Spleen (tissue), 11 donors: ENCODE measurements around the gene UACA. TPM values are rescaled to one million over a fixed set of nuclear protein-coding genes. Genes with fewer than 3 reads are reported as not detected.
A peak's percentile ranks its signal among the peaks of the same experiment; 100 is the strongest.

Source experiments
- DNase-seq: peaks from one replicate; pipeline ENCODE4 v3.0.0-alpha.2; 2020
- H3K27ac ChIP-seq, 8 donors: fragments of 200-600 bp; sonication (generic) in 7 of 8; 1 replicate in 4 of 8; 2 replicates in 4 of 8; pipeline versions ENCODE4 v1.5.0 to v1.8.0; 2016 to 2021; ENCODE audit warnings: inconsistent platforms in 4 of 8, mild to moderate bottlenecking in 4 of 8, moderate library complexity in 1 of 8
- H3K27me3 ChIP-seq, 7 donors: fragments of 200-600 bp; sonication (generic) in 6 of 7; replicated peaks in 1 of 7; 1 replicate in 4 of 7; 2 replicates in 3 of 7; pipeline versions ENCODE4 v1.5.0 to v1.8.0; 2016 to 2021; ENCODE audit warnings: inconsistent platforms in 3 of 7, mild to moderate bottlenecking in 1 of 7
- H3K36me3 ChIP-seq, 6 donors: fragments of 200-600 bp; sonication (generic) in 5 of 6; 1 replicate in 4 of 6; 2 replicates in 2 of 6; pipeline versions ENCODE4 v1.5.0 to v1.8.0; 2016 to 2021; ENCODE audit warnings: inconsistent platforms in 2 of 6
- H3K4me1 ChIP-seq, 6 donors: fragments of 200-600 bp; sonication (generic) in 5 of 6; 1 replicate in 3 of 6; 2 replicates in 3 of 6; pipeline versions ENCODE4 v1.5.0 to v1.8.0; 2016 to 2021; ENCODE audit warnings: inconsistent platforms in 3 of 6
- H3K4me3 ChIP-seq, 8 donors: fragments of 200-600 bp; sonication (generic) in 7 of 8; 1 replicate in 4 of 8; 2 replicates in 4 of 8; pipeline versions ENCODE4 v1.5.0 to v1.8.0; 2016 to 2021; ENCODE audit warnings: inconsistent platforms in 4 of 8, mild to moderate bottlenecking in 4 of 8, moderate library complexity in 2 of 8
- H3K9me3 ChIP-seq, 8 donors: fragments of 200-600 bp; sonication (generic) in 7 of 8; 1 replicate in 4 of 8; 2 replicates in 4 of 8; pipeline versions ENCODE4 v1.5.0 to v1.8.0; 2016 to 2021; ENCODE audit warnings: inconsistent platforms in 4 of 8
- POLR2A ChIP-seq, 3 donors: fragments of 450-650 bp; IDR thresholded peaks; one replicate each; pipeline ENCODE4 v1.5.1; 2017; ENCODE audit warnings: antibody characterized with exemption in 3 of 3, mild to moderate bottlenecking in 1 of 3
- POLR2AphosphoS5 ChIP-seq, 3 donors: sonication (generic); formaldehyde crosslinking; IDR thresholded peaks; one replicate each; pipeline ENCODE4 v1.5.1; 2017; ENCODE audit warnings: antibody characterized with exemption in 3 of 3
- WGBS, 5 donors: extraction: QIAGEN DNeasy Blood & Tissue Kit in 3 of 5; methylation state at CpG; one replicate each; pipeline versions ENCODE4 v1.1.5 to v1.1.7; 2013 to 2018; 5-methylcytosine and 5-hydroxymethylcytosine counted together
- intact Hi-C: fragments of 100-400 bp; cut with DNase I; formaldehyde crosslinking; loops from one replicate; pipeline ENCODE4 v1.15.0; 2023; ENCODE audit warnings: low total_unique reads
- polyA plus RNA-seq, 3 donors: library from polyadenylated mRNA; stranded (reverse); fragments of 200-250 nt; gene quantifications; one replicate each; pipeline ENCODE4 v1.2.1, GENCODE V29; 2013
- total RNA-seq, 7 donors: library from RNA; depleted of rRNA in 3 of 7; stranded (reverse); fragments of >200 nt in 3 of 7; fragmentation: NEBNext Ultra II Directional in 4 of 7; extraction: Animal tissue kit (Norgen Biotek cat#: 25700) in 4 of 7; gene quantifications; one replicate each; pipeline versions ENCODE4 v1.1.0 to v1.2.1, GENCODE V29; 2016 to 2021
- TF ChIP-seq, protein P1 (sequence below), 11 experiments: fragments of 200-600 bp in 7 of 11; fragments of 450-650 bp in 4 of 11; sonication (generic) in 4 of 11; IDR thresholded peaks in 8 of 11; conservative IDR thresholded peaks in 3 of 11; 1 replicate in 7 of 11; 2 replicates in 4 of 11; pipeline versions ENCODE4 v1.4.0 to v1.8.0; 2016 to 2021; ENCODE audit warnings: antibody characterized with exemption in 11 of 11, inconsistent platforms in 4 of 11, mild to moderate bottlenecking in 1 of 11
- donor health status: healthy with polysubstance abuse.
- donor health status: DM: no; HTN: no; CAD: no; lungs with moderate emphysema.
- donor health status: DM: no; HTN: no; CAD: no.
- donor health status: Bipolar disorder and iron deficiency.
- donor health status: healthy.
- donor health status: DM: no; HTN: no; CAD: no.
- donor health status: DM: yes; HTN: yes; CAD: no.

UACA gene
- total and polyA plus RNA-seq, 10 donors: 21.9 to 113 (median 78.6) TPM

DNA sequence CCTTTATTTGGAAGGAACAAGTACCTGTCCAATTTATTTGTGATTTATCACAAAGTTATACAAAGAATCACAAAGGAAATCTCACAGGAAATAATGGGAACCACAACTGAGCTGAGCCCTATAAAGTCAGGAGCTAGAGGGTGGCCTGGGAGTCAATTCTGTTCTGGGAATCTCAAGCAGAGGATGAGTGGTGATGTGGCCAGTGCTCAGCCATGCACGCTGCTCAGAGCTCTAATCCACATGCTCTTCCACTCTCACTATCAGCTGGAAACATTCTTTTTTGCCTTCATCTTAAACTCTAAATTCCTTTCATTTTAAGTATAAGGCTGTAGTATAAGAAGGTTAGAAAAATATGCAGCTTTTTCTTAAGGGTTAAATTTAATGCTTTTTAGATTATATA, 36.6 kb downstream of the UACA start:
- Histone ChIP-seq H3K4me3 (no peak overlapping the region), H3K36me3 (no peaks in the 10 kb centered on the region), H3K27me3 (no peaks in the 10 kb centered on the region), H3K9me3 (no peaks in the 10 kb centered on the region), H3K4me1 (peaks cover 0 to 22% (median 2%) of the 10 kb centered on the region in 6 donors), H3K27ac (no peak overlapping the region)
- no peak for DNase-seq
- intact Hi-C loops: loop anchor here (10.0 kb wide), 1 partner anchor 52 kb away; no protein-coding TSS in a partner anchor
- TF ChIP-seq POLR2A (IDR thresholded peaks at IDR 0.05) (no peak), POLR2AphosphoS5 (IDR thresholded peaks at IDR 0.05) (no peak)
- TF ChIP-seq, protein P1, sequence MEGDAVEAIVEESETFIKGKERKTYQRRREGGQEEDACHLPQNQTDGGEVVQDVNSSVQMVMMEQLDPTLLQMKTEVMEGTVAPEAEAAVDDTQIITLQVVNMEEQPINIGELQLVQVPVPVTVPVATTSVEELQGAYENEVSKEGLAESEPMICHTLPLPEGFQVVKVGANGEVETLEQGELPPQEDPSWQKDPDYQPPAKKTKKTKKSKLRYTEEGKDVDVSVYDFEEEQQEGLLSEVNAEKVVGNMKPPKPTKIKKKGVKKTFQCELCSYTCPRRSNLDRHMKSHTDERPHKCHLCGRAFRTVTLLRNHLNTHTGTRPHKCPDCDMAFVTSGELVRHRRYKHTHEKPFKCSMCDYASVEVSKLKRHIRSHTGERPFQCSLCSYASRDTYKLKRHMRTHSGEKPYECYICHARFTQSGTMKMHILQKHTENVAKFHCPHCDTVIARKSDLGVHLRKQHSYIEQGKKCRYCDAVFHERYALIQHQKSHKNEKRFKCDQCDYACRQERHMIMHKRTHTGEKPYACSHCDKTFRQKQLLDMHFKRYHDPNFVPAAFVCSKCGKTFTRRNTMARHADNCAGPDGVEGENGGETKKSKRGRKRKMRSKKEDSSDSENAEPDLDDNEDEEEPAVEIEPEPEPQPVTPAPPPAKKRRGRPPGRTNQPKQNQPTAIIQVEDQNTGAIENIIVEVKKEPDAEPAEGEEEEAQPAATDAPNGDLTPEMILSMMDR (IDR thresholded peaks at IDR 0.05 in 8 of 11, conservative IDR thresholded peaks at IDR 0.05 in 3 of 11): no peak
- WGBS, 5 donors: 50 to 78% (median 65%) methylated on average over 1 of the region's 1 CpG

DNA sequence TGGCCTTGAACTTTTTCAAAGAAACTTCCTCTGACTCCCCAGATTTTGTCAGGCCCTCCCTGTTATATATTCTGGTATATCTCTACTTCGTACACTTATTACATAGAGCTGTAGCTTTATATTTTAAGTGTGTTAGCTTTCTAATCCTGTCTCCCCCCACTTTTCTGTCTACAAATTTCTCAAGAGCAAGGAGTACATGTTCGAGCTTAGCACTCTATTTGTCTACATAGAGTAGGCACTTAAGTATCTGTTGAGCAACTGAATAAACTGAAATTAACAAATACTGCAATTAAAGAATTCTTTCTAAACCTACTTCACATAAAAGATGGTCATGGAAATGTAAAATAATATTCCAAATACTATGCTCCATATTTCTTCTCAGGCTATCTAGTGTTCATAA, 39.4 kb downstream of the UACA start:
- Histone ChIP-seq H3K9me3 (no peaks in the 10 kb centered on the region), H3K4me1 (peaks cover 0 to 32% (median 2%) of the 10 kb centered on the region in 6 donors), H3K36me3 (peaks cover 0 to 3% (median 0%) of the 10 kb centered on the region in 6 donors), H3K27me3 (no peaks in the 10 kb centered on the region), H3K27ac (peak overlapping the region in 1 of 8 donors; percentile 7), H3K4me3 (no peak overlapping the region)
- intact Hi-C loops: loop anchor here (10.0 kb wide), 1 partner anchor 49 kb away; no protein-coding TSS in a partner anchor
- no peak for TF ChIP-seq POLR2AphosphoS5 (IDR thresholded peaks at IDR 0.05)
- no peak for DNase-seq
- WGBS, 5 donors: 76 to 91% (median 83%) methylated on average over 2 of the region's 2 CpGs

DNA sequence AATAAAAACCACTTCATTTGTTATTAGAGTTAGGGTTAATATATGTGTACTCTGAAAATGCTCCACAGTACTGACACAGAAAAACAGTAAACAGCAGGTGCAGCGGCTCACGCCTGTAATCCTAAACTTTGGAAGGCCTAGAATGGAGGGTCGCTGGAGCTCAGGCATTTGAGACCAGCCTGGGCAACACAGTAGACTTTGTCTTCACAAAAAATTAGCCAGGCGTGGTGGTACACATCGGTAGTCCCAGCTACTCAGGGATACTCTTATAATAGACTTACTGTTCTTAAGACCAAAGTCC, 40.3 kb downstream of the UACA start:
- H3K27ac ChIP-seq: peak overlapping the region in 1 of 8 donors; percentile 7
- intact Hi-C loops: loop anchor here (10.0 kb wide), 1 partner anchor 48 kb away; no protein-coding TSS in a partner anchor
- 87 to 92% (median 90%) methylated on average over 5 of the region's 5 CpGs for WGBS, 5 donors

DNA sequence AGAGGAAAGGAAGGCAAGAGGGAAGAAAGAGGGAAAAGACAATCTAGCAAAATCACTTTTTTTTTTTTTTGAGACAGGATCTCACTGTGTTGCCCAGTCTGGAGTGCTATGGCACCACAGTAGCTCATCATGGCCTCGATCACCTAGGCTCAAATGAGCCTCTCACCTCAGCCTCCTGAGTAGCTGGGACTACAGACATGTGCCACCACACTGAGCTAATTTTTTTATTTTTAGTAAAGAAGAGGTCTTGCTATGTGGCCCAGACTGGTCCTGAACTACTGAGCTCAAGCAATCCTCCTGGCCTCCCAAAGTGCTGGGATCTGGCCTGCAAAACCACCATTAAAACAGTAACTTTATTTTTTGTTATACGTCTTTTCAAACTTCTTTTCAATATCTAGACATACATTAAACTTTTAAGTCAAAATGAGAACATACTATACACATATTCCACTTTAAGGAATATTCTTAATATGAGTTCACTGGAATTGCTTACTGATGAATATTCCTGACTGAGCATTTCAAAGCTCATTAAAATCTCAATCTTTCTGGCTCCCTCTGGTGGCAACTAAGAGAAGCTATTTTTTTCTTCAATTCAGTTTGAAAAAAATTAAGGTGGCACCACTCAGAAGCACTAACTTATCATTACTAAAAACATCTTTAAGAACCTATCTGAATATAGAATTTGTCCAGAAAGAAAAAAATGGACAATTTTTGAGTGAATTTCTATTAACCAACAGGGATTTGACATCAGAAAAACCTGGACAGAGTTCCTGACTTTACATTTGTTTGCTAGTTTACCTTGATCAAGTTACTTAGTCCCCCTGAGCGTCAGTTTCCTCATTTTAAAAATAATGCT, 40.9 kb downstream of the UACA start:
- Histone ChIP-seq H3K9me3 (no peaks in the 10 kb centered on the region), H3K36me3 (peaks cover 0 to 3% (median 0%) of the 10 kb centered on the region in 6 donors), H3K4me1 (peaks cover 0 to 32% (median 3%) of the 10 kb centered on the region in 6 donors), H3K27ac (peak overlapping the region in 1 of 8 donors; percentile 7), H3K27me3 (no peaks in the 10 kb centered on the region), H3K4me3 (no peak overlapping the region)
- no peak for DNase-seq
- intact Hi-C loops: loop anchor here (10.0 kb wide), 1 partner anchor 48 kb away; no protein-coding TSS in a partner anchor
- whole genome bisulfite sequencing, 5 donors: 78 to 87% (median 82%) methylated on average over 3 of the region's 3 CpGs
- TF ChIP-seq, protein P1 (IDR thresholded peaks at IDR 0.05 in 8 of 11, conservative IDR thresholded peaks at IDR 0.05 in 3 of 11): peak in 10 of 11 experiments; percentile 4 to 76 (median 64)
- no peak for TF ChIP-seq POLR2A (IDR thresholded peaks at IDR 0.05)

More for the DNA sequence above, 40.3 kb downstream of the UACA start:
- no peaks in the 10 kb centered on the region for H3K9me3 ChIP-seq
- TF ChIP-seq, protein P1 (IDR thresholded peaks at IDR 0.05 in 8 of 11, conservative IDR thresholded peaks at IDR 0.05 in 3 of 11): no peak
- TF ChIP-seq POLR2A (IDR thresholded peaks at IDR 0.05): no peak
- no peak for TF ChIP-seq POLR2AphosphoS5 (IDR thresholded peaks at IDR 0.05)
- H3K27me3 ChIP-seq: no peaks in the 10 kb centered on the region
- peaks cover 0 to 32% (median 2%) of the 10 kb centered on the region in 6 donors for H3K4me1 ChIP-seq
- H3K36me3 ChIP-seq: peaks cover 0 to 3% (median 0%) of the 10 kb centered on the region in 6 donors
- no peak for DNase-seq
- H3K4me3 ChIP-seq: no peak overlapping the region
